Breast epithelium (tissue), 3 donors: ENCODE data around the gene FEM1C.

Source experiments
- CTCF ChIP-seq, 3 donors: fragments of 450-650 bp; IDR thresholded peaks; one replicate each; pipeline ENCODE4 v1.5.1; 2016 to 2017; ENCODE audit warnings: antibody characterized with exemption in 3 of 3, mild to moderate bottlenecking in 3 of 3, moderate library complexity in 3 of 3
- POLR2A ChIP-seq: fragments of 450-650 bp; IDR thresholded peaks from one replicate; pipeline ENCODE4 v1.6.1; 2016; ENCODE audit warnings: antibody characterized with exemption, mild to moderate bottlenecking, moderate library complexity
- POLR2AphosphoS5 ChIP-seq, 3 donors: sonication (generic); formaldehyde crosslinking; IDR thresholded peaks; one replicate each; pipeline ENCODE4 v1.6.1; 2017; ENCODE audit warnings: antibody characterized with exemption in 3 of 3

- TF ChIP-seq CTCF (IDR thresholded peaks at IDR 0.05) (no peak), POLR2A (no peak), POLR2AphosphoS5 (IDR thresholded peaks at IDR 0.05) (no peak)
These were observed 18.0 kb downstream of the FEM1C start for GRCh38 chr5:115526604-115527003.
